Smooth muscle cell (in vitro differentiated cells): Measurements from ENCODE around the gene CENPP. TPM values are rescaled to one million over a fixed set of nuclear protein-coding genes. Genes with fewer than 3 reads are reported as not detected.
A peak's percentile ranks its signal among the peaks of the same experiment; 100 is the strongest.

Experiments used
- DNase-seq: peaks from one replicate; lab custom pipeline; 2025; ENCODE audit not compliant: unreplicated experiment; lab: John Stamatoyannopoulos, UW
- H2AFZ ChIP-seq: fragments of 200-600 bp; sonication (generic); 2 replicates; pipeline ENCODE4 v1.6.0; 2016; ENCODE audit warnings: antibody characterized with exemption, low read depth, mild to moderate bottlenecking
- H3F3A ChIP-seq: fragments of 200-600 bp; sonication (generic); 2 replicates; pipeline ENCODE4 v1.6.0; 2017; ENCODE audit warnings: antibody characterized with exemption, low read depth
- H3K27ac ChIP-seq: fragments of 200-600 bp; sonication (generic); 2 replicates; pipeline ENCODE4 v1.5.1; 2016; ENCODE audit warnings: low read depth, mild to moderate bottlenecking
- H3K27me3 ChIP-seq: fragments of 200-600 bp; sonication (generic); 2 replicates; pipeline ENCODE4 v1.6.1; 2016; ENCODE audit warnings: low read depth, mild to moderate bottlenecking
- H3K36me3 ChIP-seq: fragments of 200-600 bp; sonication (generic); 2 replicates; pipeline ENCODE4 v1.5.1; 2016; ENCODE audit warnings: low read depth
- H3K4me1 ChIP-seq: fragments of 200-600 bp; sonication (generic); 2 replicates; pipeline ENCODE4 v1.5.1; 2016; ENCODE audit warnings: low read depth
- H3K4me2 ChIP-seq: fragments of 200-600 bp; sonication (generic); 2 replicates; pipeline ENCODE4 v1.6.0; 2016; ENCODE audit warnings: mild to moderate bottlenecking
- H3K4me3 ChIP-seq: fragments of 200-600 bp; sonication (generic); 2 replicates; pipeline ENCODE4 v1.5.1; 2016; ENCODE audit warnings: mild to moderate bottlenecking
- H3K79me2 ChIP-seq: fragments of 200-600 bp; sonication (generic); 2 replicates; pipeline ENCODE4 v1.6.0; 2016; ENCODE audit warnings: low read depth, mild to moderate bottlenecking
- H3K9ac ChIP-seq: fragments of 200-600 bp; sonication (generic); 2 replicates; pipeline ENCODE4 v1.6.0; 2016; ENCODE audit warnings: low read depth
- H3K9me3 ChIP-seq: fragments of 200-600 bp; sonication (generic); replicated peaks from 2 replicates; pipeline ENCODE4 v1.5.1; 2016; ENCODE audit warnings: low read depth
- H4K20me1 ChIP-seq: fragments of 200-600 bp; sonication (generic); 2 replicates; pipeline ENCODE4 v1.6.0; 2016; ENCODE audit warnings: low read depth
- WGBS: methylation state at CpG from one replicate; pipeline ENCODE4 v1.1.7; 2016; ENCODE audit warnings: low lambda C conversion rate; 5-methylcytosine and 5-hydroxymethylcytosine counted together
- polyA plus RNA-seq: library from polyadenylated mRNA; unstranded; fragments of >200 nt; fragmentation: Nextera tagmentation; extraction: Ambion mirVana; gene quantifications from 2 replicates; pipeline ENCODE4 v1.2.1, GENCODE V29; 2016
- total RNA-seq: library from RNA; depleted of rRNA; stranded (reverse); fragments of >200 nt; gene quantifications from 2 replicates; pipeline ENCODE4 v1.2.3, GENCODE V29; 2014
- TF ChIP-seq, protein P1 (sequence below): fragments of 200-600 bp; sonication (generic); IDR thresholded peaks from 2 replicates; pipeline ENCODE4 v1.5.1; 2017; ENCODE audit warnings: borderline replicate concordance, mild to moderate bottlenecking, antibody characterized with exemption; ENCODE audit not compliant: insufficient read depth, poor library complexity, severe bottlenecking

The CENPP gene
- total and polyA plus RNA-seq, 2 experiments from 2014 or later: 4.2 to 17.5 TPM

DNA sequence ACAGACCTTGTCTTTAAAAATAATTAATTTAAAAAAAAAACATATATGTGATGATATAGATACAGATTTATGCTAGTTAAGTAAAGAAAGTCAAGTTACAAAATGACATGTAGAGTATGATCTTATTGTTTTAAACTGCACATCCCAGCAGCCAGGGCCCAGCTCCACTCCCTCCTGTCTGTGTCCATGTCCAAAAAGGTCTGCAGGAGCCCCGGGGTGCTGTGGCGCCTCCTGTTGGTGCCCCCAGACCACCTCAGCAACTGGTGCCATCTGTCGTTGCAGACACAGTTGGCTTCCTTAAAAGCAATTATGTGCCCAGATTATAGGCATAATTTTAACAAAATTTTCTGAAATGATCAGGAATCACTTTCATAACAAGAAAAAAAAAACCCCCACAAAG is 310.9 kb downstream of the CENPP start:
- Histone ChIP-seq H3K9me3 (no peaks in the 10 kb centered on the region), H4K20me1 (no peaks in the 10 kb centered on the region), H3K4me1 (no peaks in the 10 kb centered on the region), H3K9ac (no peak overlapping the region), H3K4me2 (no peak overlapping the region), H3K4me3 (no peak overlapping the region), H3K27me3 (no peaks in the 10 kb centered on the region), H2AFZ (no peak overlapping the region), H3F3A (no peaks in the 10 kb centered on the region), H3K79me2 (no peaks in the 10 kb centered on the region), H3K27ac (no peak overlapping the region), H3K36me3 (peaks cover 3% of the 10 kb centered on the region)
- DNase-seq: no peak
- WGBS: 94% methylated on average over 3 of the region's 3 CpGs
- TF ChIP-seq, protein P1, sequence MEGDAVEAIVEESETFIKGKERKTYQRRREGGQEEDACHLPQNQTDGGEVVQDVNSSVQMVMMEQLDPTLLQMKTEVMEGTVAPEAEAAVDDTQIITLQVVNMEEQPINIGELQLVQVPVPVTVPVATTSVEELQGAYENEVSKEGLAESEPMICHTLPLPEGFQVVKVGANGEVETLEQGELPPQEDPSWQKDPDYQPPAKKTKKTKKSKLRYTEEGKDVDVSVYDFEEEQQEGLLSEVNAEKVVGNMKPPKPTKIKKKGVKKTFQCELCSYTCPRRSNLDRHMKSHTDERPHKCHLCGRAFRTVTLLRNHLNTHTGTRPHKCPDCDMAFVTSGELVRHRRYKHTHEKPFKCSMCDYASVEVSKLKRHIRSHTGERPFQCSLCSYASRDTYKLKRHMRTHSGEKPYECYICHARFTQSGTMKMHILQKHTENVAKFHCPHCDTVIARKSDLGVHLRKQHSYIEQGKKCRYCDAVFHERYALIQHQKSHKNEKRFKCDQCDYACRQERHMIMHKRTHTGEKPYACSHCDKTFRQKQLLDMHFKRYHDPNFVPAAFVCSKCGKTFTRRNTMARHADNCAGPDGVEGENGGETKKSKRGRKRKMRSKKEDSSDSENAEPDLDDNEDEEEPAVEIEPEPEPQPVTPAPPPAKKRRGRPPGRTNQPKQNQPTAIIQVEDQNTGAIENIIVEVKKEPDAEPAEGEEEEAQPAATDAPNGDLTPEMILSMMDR: peak; percentile 12

DNA sequence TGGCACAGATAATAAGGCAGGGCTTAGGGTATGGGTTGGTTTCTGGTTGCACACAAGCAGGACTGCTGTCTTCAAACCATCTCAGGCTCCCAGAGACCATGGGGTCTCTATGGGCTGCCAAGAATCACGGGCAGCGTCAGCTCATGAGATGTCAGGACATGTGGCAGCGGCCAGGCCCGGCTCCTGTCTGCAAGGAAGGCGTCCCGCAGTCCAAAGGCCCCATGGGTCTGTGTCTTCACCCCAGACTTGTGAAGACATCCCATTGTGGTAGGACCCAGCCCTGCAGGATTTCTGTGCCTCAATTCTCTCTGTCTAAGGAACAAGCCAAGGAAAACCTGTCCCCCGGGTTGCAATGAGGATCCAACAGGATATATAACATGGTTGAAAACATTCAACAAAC is 311.6 kb downstream of the CENPP start:
- no peak overlapping the region for H3K4me2 ChIP-seq
- no peak overlapping the region for H2AFZ ChIP-seq
- H3K4me3 ChIP-seq: no peak overlapping the region
- H3K9me3 ChIP-seq: no peaks in the 10 kb centered on the region
- no peak for DNase-seq
- no peaks in the 10 kb centered on the region for H3K79me2 ChIP-seq
- H3K36me3 ChIP-seq: peaks cover 3% of the 10 kb centered on the region
- no peak overlapping the region for H3K27ac ChIP-seq
- no peaks in the 10 kb centered on the region for H3K27me3 ChIP-seq
- H4K20me1 ChIP-seq: no peaks in the 10 kb centered on the region
- TF ChIP-seq, protein P1: no peak
- H3K4me1 ChIP-seq: no peaks in the 10 kb centered on the region
- WGBS: 97% methylated on average over 7 of the region's 7 CpGs
- no peak overlapping the region for H3K9ac ChIP-seq
- no peaks in the 10 kb centered on the region for H3F3A ChIP-seq

DNA sequence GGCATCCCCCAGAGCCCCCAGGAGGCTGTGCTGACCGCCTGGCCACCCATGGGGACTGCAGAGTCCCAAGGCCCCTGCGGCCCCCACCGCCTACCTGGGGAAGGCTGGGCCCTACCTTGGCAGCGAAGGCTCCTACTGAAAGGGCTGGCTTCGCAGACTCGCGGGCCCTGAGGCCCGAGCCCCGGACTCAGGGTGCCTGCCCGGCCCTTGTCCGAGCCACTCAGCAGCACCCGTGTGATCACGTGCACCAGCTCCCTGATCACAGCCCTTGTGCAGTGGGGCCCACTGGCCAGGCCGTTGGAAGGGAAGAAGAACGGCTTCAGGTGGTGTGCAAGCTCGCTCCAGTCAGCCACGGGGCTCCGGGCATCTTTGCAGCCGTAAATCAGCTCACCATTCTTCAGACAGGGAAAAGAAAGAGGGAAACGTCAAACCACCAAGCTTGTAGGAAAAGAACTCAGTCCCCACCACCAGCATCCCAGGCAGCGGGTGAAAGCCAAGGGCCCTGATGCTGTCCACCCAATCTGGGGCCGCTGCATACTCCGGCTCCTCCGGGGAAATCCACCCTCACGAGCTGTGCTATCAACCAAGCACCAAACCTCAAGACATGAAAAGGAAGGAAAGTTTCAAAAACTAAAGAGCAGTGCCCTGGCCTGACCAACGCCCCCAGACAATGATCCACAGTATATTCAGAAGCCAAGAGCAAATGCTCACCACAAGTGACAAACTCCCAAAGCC is 312.3 kb downstream of the CENPP start:
- H3F3A ChIP-seq: no peaks in the 10 kb centered on the region
- no peak overlapping the region for H3K4me3 ChIP-seq
- H2AFZ ChIP-seq: no peak overlapping the region
- H3K27ac ChIP-seq: no peak overlapping the region
- no peaks in the 10 kb centered on the region for H3K4me1 ChIP-seq
- TF ChIP-seq, protein P1: no peak
- H3K27me3 ChIP-seq: no peaks in the 10 kb centered on the region
- no peak for DNase-seq
- no peak overlapping the region for H3K9ac ChIP-seq
- 96% methylated on average over 19 of the region's 26 CpGs for WGBS
- H4K20me1 ChIP-seq: no peaks in the 10 kb centered on the region
- no peak overlapping the region for H3K4me2 ChIP-seq
- H3K36me3 ChIP-seq: peaks cover 3% of the 10 kb centered on the region
- H3K79me2 ChIP-seq: no peaks in the 10 kb centered on the region
- no peaks in the 10 kb centered on the region for H3K9me3 ChIP-seq

DNA sequence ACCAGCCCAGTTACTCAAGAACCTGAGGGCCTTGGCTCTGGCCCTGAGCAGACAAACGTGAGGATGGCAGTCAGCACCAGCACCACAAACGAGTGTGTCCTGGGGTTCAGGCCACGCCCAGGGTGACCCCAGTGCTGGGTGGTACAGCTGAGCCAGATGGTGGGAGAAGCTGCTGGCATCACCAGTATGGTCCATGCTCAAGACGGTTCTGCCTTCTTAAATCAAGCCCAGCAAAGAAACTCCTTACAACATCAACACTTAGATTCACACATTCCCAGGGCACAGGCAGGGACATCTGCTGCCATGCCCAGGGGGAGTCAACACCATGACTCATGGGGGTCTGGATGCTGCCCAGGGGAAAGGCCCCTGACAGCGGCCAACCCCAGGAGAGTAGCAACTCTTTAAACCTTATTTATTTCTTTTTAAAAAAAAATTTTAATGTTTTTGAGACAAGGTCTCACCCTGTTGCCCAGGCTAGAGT is 312.9 kb downstream of the CENPP start:
- Histone ChIP-seq H4K20me1 (no peaks in the 10 kb centered on the region), H2AFZ (no peak overlapping the region), H3K9ac (no peak overlapping the region), H3K4me2 (no peak overlapping the region), H3K36me3 (peaks cover 6% of the 10 kb centered on the region), H3F3A (no peaks in the 10 kb centered on the region), H3K27me3 (no peaks in the 10 kb centered on the region), H3K79me2 (peaks cover 3% of the 10 kb centered on the region), H3K4me3 (no peak overlapping the region), H3K4me1 (no peaks in the 10 kb centered on the region), H3K9me3 (no peaks in the 10 kb centered on the region), H3K27ac (no peak overlapping the region)
- WGBS: 89% methylated on average over 5 of the region's 5 CpGs
- TF ChIP-seq, protein P1: no peak
- no peak for DNase-seq
